ENCODE measurements around the gene PRC1.
"Not testable (repeated sequence)": the region's sequence is repeated elsewhere in the genome, so short reads cannot be mapped to it uniquely, and the experiment has no call there.

PRC1 gene

GRCh38 chr15:90994417-90995311 is at the start of gene PRC1:
PRC1 (minus strand) TSS chr15:90994535; CDS start chr15:90994417, 118 bp downstream.
- H3K27ac Mint-ChIP-seq = peak within 1 kb of the TSS; percentile 99
- peak within 1 kb of the TSS; percentile 98 for H3K4me3 Mint-ChIP-seq
- peaks cover 23% of the 10 kb centered on the region for H3K4me1 Mint-ChIP-seq
- H3K9me3 Mint-ChIP-seq = no peaks in the 10 kb centered on the region
- peaks cover 58% of the 10 kb centered on the region for H3K36me3 Mint-ChIP-seq
- DNase-seq (ENCODE audit: low spot score in 2 of 2) (peak; percentile 97 to 99), ATAC-seq (peak; percentile 98)

GRCh38 chr15:91043202-91043874 is 49.0 kb upstream of the PRC1 start:
- DNase-seq (ENCODE audit: low spot score in 2 of 2) (no peak), ATAC-seq (no peak)
- no peaks in the 10 kb centered on the region for H3K9me3 Mint-ChIP-seq
- peaks cover 19% of the 10 kb centered on the region for H3K4me1 Mint-ChIP-seq
- H3K27ac Mint-ChIP-seq = no peak overlapping the region
- no peaks in the 10 kb centered on the region for H3K36me3 Mint-ChIP-seq
- no peak overlapping the region for H3K4me3 Mint-ChIP-seq

- DNase-seq (ENCODE audit: low spot score in 2 of 2) = no peak
- Mint-ChIP-seq H3K27ac (no peak overlapping the region), H3K4me3 (no peak overlapping the region), H3K4me1 (peaks cover 6% of the 10 kb centered on the region), H3K36me3 (no peaks in the 10 kb centered on the region), H3K9me3 (no peaks in the 10 kb centered on the region)
- peak; percentile 53 for ATAC-seq
These were observed 46.5 kb upstream of the PRC1 start for GRCh38 chr15:91040856-91041255.

DNA sequence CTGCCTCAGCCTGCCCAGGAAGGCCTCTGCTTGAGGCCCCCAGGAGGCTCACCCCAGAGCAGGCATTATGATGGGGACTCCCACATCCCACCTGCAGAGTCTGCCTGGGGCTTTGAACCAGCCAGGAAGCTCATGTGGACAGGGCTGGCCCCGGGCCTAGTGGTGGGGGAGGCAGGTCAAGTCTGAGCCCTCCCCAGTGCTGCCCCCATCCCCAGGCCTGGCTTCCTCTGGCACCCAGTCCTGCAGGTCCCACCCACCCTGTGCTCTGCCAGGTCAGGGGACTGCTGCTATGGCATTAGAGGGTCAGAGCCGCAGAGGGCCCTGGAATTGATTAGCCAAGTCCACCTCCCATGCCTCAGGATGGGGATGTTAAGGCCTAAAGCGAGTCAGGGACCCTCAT is 45.7 kb upstream of the PRC1 start:
- Mint-ChIP-seq H3K4me3 (no peak overlapping the region), H3K4me1 (peaks cover 6% of the 10 kb centered on the region), H3K9me3 (no peaks in the 10 kb centered on the region), H3K27ac (no peak overlapping the region), H3K36me3 (no peaks in the 10 kb centered on the region)
- ATAC-seq (no peak), DNase-seq (ENCODE audit: low spot score in 2 of 2) (no peak)

GRCh38 chr15:91032919-91033803 is 38.8 kb upstream of the PRC1 start:
- Mint-ChIP-seq H3K4me1 (peaks cover 11% of the 10 kb centered on the region), H3K27ac (no peak overlapping the region), H3K36me3 (no peaks in the 10 kb centered on the region), H3K9me3 (no peaks in the 10 kb centered on the region), H3K4me3 (no peak overlapping the region)
- DNase-seq (ENCODE audit: low spot score in 2 of 2) (peak; percentile 39 to 78), ATAC-seq (peak; percentile 71)

DNA sequence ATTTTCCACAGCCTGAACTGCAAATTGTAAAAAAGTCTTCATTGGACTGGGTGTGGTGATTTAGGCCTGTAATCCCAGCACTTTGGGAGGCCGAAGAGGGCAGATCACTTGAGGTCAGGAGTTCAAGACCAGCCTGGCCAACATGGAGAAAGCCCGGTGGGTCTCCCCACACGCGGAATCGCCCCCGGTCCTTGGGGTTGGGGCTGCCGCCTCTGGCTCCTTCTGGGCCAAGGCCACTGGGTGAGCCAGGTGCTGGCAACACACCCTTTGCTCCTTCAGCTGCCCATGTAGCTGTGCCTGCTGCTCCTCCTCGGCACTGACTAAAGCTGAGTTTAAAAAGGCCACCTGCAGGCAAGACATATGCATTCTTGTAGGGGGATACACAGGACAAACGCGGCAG is 37.5 kb upstream of the PRC1 start:
- H3K9me3 Mint-ChIP-seq = no peaks in the 10 kb centered on the region

DNA sequence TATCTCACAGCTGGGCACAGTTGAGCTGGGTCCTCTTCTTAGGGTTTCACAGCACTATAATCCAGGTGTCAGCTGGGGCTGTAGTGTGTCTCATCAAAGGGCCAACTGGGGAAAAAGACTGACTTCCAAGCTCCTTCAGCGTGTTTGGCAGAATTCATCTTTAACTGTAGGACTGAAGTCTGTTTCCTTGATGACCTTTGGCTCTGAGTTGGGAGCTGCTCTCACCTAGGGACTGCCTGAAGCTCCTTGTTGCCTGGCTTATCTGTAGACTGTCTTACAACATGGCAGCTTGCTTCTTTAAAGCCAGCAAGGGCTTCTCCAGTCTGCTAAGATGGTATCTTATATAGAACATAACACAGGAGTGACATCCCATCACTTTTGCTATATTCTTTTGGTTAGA is 33.3 kb upstream of the PRC1 start:
- DNase-seq (ENCODE audit: low spot score in 2 of 2) (no peak), ATAC-seq (no peak)
- Mint-ChIP-seq H3K36me3 (peaks cover 2% of the 10 kb centered on the region), H3K27ac (no peak overlapping the region), H3K4me3 (no peak overlapping the region), H3K9me3 (no peaks in the 10 kb centered on the region), H3K4me1 (peaks cover 6% of the 10 kb centered on the region)

More for the DNA sequence above, 37.5 kb upstream of the PRC1 start:
- H3K27ac Mint-ChIP-seq = no peak overlapping the region
- H3K36me3 Mint-ChIP-seq = no peaks in the 10 kb centered on the region
- DNase-seq (ENCODE audit: low spot score in 2 of 2) (no peak), ATAC-seq (no peak)
- H3K4me3 Mint-ChIP-seq = no peak overlapping the region
- H3K4me1 Mint-ChIP-seq = peaks cover 11% of the 10 kb centered on the region

- Mint-ChIP-seq H3K4me3 (peak overlapping the region; percentile 85), H3K27ac (no peak overlapping the region), H3K9me3 (no peaks in the 10 kb centered on the region), H3K36me3 (peaks cover 8% of the 10 kb centered on the region), H3K4me1 (peaks cover 30% of the 10 kb centered on the region)
- ATAC-seq (no peak), DNase-seq (ENCODE audit: low spot score in 2 of 2) (no peak)
These were observed 29.4 kb upstream of the PRC1 start for GRCh38 chr15:91023720-91024119.

DNA sequence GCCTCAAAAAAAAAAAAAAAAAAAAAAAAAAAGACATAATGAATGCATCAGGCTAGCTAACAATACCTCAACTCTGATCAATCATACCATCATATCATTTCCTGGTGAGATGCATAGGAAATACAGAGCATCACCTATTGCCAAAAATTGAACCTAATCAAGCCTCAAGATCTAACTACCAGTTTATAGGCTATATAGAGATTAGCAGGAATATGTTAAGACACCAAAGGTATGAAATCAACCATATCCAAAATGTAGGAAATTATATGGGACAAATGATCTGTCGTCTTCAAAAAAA is 28.4 kb upstream of the PRC1 start:
- H3K4me3 Mint-ChIP-seq = peak overlapping the region; percentile 85
- peaks cover 16% of the 10 kb centered on the region for H3K36me3 Mint-ChIP-seq
- peaks cover 40% of the 10 kb centered on the region for H3K4me1 Mint-ChIP-seq

DNA sequence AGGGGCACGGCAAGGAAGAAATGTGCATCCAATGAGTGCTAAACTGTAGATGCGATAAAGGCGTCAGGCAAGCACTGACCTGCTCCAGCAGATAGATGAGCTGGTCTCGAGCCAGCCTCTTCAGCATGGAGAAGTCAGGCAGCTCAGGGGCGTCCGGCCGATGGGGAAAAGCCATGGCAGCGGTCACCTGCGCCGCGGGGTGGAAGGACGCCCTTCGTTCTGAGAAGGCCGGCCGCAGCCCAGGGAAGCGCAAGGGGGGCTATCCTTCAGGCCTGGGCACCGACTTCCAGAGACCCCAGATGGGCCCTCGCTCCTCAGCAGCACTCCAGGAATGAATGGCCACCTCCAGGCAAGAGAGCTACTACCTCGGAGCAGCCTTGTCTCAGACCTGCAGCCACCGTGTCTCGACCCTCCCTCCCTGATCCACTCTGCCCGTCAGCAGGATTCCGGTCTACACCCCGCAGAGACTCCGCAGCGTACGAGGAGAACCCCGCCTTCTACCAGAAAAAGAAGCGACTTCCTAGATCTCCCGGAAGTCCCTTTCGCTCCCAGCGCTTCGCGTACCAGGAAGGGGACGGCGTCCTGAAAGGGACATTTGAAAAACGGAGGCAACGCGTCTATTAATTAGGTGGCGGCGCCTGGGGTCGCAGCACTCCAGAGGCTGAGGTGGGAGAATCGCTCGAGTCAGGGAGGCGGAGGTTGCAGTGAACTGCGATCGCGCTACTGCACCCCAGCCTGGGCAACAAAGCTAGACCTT is 27.9 kb upstream of the PRC1 start, which contains the start of gene VPS33B:
VPS33B (minus strand) TSS at position 520 of the 757 bp plus-strand sequence; CDS start at position 175, 345 bp downstream.
- H3K4me1 Mint-ChIP-seq = peaks cover 44% of the 10 kb centered on the region
- peaks cover 21% of the 10 kb centered on the region for H3K36me3 Mint-ChIP-seq
- peak within 1 kb of the TSS; percentile 85 for H3K4me3 Mint-ChIP-seq
- H3K27ac Mint-ChIP-seq = peak within 1 kb of the TSS; percentile 93
- peak; percentile 87 for ATAC-seq
- peak; percentile 48 to 89 for DNase-seq (ENCODE audit: low spot score in 2 of 2)
- no peaks in the 10 kb centered on the region for H3K9me3 Mint-ChIP-seq

More for the DNA sequence above, 28.4 kb upstream of the PRC1 start:
- no peak for ATAC-seq
- Mint-ChIP-seq H3K9me3 (no peaks in the 10 kb centered on the region), H3K27ac (peak overlapping the region; percentile 93)
- DNase-seq (ENCODE audit: low spot score in 2 of 2) = no peak

DNA sequence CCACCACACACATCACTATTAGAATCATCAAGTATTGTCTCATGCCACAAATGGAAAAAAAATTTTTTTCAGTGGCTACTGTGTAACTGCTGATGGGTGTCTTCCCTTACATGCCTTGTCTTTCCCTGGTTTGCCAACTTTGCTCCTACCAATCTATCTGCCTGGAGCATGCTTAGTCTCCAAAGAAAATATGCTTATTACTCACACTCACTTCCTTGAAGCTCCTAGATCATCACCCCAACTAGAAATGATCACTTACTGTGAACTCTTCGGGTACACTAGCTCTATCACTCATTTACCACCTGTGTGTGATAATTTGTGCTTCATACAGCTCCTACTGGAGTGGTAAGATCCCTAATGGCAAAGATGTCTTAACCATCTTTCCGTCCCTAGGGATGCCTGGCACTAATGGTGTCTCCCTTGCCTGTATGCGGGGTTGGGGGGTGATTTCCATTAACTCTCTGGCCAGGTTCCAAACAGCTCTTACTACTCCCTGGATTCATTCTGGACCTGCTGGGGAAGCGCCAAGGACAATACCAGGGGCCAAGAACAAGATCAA is 27.3 kb upstream of the PRC1 start:
- Mint-ChIP-seq H3K9me3 (no peaks in the 10 kb centered on the region), H3K36me3 (peaks cover 28% of the 10 kb centered on the region), H3K4me1 (peaks cover 44% of the 10 kb centered on the region), H3K27ac (peak overlapping the region; percentile 93), H3K4me3 (peak overlapping the region; percentile 85)
- DNase-seq (ENCODE audit: low spot score in 2 of 2) (no peak), ATAC-seq (peak; percentile 3)

GRCh38 chr15:91018158-91018557 is 23.8 kb upstream of the PRC1 start:
- no peak for ATAC-seq
- Mint-ChIP-seq H3K4me3 (no peak overlapping the region), H3K9me3 (no peaks in the 10 kb centered on the region), H3K36me3 (peaks cover 59% of the 10 kb centered on the region), H3K27ac (peak overlapping the region; percentile 78), H3K4me1 (peaks cover 44% of the 10 kb centered on the region)
- DNase-seq (ENCODE audit: low spot score in 2 of 2) = no peak

- H3K9me3 Mint-ChIP-seq = no peaks in the 10 kb centered on the region
- no peak overlapping the region for H3K4me3 Mint-ChIP-seq
- H3K27ac Mint-ChIP-seq = peak overlapping the region; percentile 78
- DNase-seq (ENCODE audit: low spot score in 2 of 2) (no peak), ATAC-seq (no peak)
- H3K4me1 Mint-ChIP-seq = peaks cover 40% of the 10 kb centered on the region
- peaks cover 62% of the 10 kb centered on the region for H3K36me3 Mint-ChIP-seq
These were observed 23.4 kb upstream of the PRC1 start for GRCh38 chr15:91017716-91018115.

- H3K36me3 Mint-ChIP-seq = peaks cover 94% of the 10 kb centered on the region
- not testable (repeated sequence) for ATAC-seq; H3K27ac Mint-ChIP-seq; DNase-seq (ENCODE audit: low spot score in 2 of 2); H3K9me3 Mint-ChIP-seq; H3K4me3 Mint-ChIP-seq
- peaks cover 13% of the 10 kb centered on the region for H3K4me1 Mint-ChIP-seq
These were observed 19.4 kb upstream of the PRC1 start for GRCh38 chr15:91013701-91014100.
